ENCODE results near the gene AURKA.
A peak's percentile ranks its signal among the peaks of the same experiment; 100 is the strongest.

The AURKA gene

GRCh38 chr20:56389807-56390206, 2.2 kb downstream of the AURKA start:
- DNase-seq, result no peak

GRCh38 chr20:56388882-56389281, 3.1 kb downstream of the AURKA start:
- no peak for DNase-seq

DNA sequence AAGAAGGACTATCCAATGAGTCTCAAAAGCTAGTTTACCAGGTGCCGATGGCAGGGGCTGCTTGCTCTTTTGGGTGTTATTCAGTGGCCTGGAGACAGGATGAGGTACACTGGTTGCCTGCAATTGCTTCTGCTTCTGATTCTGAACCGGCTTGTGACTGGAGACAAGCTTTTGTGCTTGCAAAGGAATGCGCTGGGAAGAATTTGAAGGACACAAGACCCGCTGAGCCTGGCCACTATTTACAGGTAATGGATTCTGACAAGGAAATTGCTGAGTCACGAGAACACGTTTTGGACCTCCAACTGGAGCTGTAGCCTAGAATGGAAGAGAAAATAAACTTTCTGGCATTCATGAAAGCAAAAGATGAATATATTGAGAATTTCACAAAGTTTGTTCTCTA, 5.8 kb downstream of the AURKA start:
- DNase-seq, result no peak

DNA sequence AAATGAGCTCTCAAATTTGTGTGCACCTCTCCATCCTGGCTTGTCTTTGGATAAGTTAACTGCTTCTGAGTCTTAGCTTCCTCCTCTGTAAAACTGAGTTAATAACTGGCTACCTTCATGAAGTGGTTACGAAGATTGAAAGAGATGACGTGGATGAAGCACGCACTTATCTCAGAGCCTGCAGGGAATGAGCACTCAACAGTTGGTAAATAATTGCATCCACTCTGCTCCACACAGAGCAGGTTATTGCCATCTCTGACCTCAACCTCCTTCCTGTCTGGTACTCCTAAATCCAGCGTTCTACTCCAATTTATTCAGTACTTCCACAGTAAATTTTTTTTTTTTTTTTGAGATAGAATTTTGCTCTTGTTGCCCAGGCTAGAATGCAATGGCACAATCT, 6.9 kb downstream of the AURKA start:
- DNase-seq, result no peak

GRCh38 chr20:56383334-56383733, 8.7 kb downstream of the AURKA start:
- no peak for DNase-seq

- no peak for DNase-seq
Observed at GRCh38 chr20:56382696-56383095, 9.3 kb downstream of the AURKA start.

DNA sequence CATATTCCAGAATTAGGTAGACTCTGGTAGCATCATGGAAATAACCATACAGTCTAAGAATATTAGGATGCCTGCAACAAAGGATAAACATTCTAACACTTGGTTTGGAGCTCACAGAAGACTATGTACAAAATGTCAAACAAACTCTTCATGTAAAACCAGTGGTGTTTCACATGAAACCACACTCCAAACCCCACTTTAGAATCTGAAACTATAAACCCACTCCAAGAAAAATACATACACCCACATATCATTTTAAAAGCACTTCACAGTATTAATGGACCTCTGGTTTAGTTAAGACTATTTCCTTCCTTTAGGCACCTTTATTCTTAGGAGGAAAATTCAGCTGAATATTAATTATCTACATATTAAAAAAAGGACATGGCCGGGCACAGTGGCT, 10.5 kb downstream of the AURKA start:
- no peak for DNase-seq

DNA sequence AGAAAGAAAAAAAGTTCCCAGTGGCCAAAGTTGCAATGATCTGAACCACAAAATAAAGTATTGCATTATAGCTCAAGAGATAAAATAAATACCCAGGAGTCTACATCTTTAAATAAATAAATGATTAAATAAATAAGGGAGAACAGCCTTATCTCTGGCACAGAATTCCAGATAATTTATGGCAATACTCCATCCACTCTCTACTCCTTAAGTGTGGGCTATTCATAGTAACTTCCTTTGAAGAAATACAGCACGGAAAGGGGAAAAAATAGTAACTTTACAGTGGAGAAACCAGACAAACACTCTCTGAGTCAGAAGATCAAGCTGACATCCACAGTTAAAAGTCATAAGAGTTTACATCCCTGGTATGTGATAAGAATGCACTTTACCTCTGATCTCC, 11.6 kb downstream of the AURKA start:
- no peak for DNase-seq

- DNase-seq, result no peak
Observed at GRCh38 chr20:56378386-56378785, 13.6 kb downstream of the AURKA start.

DNA sequence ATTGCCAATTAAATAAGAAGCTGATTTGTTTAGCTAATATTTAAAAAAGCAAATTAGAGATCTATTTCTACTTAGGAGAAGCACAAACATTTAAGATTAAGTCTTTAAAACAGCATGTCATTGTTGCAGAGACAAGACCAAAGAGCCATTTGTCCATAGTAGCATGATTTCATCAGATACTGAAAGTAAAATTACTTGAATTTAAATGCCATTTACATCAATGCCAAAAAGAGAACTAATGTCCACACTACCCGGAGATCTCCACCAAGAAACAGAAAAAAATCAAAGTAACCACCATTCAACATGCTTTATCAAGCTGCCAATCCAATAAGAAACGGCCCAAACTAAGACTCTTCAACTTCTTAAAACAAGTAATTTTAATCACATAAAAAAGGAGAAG, 15.7 kb downstream of the AURKA start:
- DNase-seq, result no peak

DNA sequence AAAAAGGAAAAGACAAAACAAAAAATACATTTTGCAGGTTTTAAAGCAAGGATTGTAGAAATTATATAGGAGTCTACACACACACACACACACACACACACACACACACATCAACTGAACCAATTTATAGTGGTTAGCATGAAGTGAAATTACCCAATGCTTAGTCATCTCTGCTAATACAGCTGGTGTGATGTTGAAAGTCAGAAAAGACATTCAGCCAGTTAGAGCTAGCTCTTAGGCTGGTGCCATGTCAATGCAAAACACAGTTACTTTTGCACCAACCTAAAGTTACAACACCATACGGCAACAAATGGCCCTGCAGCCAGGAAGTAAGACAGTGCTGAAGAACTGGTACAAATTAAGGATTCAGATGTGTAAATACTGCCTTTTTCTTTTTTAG, 18.1 kb downstream of the AURKA start:
- no peak for DNase-seq

DNA sequence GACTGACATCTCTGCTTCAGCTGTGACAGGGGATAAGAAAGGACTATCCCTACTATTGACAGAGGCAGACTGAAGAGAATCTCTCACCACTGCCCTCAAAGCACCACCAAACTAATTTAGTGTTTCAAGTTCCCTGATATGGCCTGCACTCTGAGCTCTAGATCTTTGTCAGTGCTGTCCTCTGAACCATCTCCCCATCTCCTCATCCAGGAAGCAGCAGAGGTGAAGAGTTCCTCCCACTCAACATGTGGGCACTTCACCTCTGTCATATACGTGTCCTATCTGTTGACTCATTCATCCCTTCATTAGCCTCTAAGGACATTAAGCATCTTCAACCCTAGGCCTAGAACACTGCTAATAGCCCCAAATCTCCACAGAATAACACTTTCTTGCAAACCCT, 19.2 kb downstream of the AURKA start:
- DNase-seq, result no peak

- no peak for DNase-seq
Observed at GRCh38 chr20:56371977-56372376, 20.0 kb downstream of the AURKA start.

DNA sequence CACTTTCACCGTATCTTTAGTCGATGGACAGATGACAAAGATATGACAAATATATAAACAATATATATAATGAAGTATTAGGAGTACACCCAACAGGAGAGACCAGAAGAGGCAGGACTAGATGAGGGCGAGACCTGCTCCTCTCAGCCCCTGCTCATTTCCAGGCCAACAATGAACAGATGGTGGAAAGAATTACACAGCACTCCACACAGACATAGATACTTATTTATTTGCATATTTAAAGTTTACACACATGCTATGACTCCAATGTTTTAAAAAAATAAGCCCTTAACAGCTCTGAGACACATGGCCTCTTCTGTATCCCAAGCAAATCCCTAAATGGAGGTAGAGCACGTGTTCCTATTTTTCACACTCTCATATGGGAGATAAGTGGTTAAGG, 22.8 kb downstream of the AURKA start:
- DNase-seq, result no peak

DNA sequence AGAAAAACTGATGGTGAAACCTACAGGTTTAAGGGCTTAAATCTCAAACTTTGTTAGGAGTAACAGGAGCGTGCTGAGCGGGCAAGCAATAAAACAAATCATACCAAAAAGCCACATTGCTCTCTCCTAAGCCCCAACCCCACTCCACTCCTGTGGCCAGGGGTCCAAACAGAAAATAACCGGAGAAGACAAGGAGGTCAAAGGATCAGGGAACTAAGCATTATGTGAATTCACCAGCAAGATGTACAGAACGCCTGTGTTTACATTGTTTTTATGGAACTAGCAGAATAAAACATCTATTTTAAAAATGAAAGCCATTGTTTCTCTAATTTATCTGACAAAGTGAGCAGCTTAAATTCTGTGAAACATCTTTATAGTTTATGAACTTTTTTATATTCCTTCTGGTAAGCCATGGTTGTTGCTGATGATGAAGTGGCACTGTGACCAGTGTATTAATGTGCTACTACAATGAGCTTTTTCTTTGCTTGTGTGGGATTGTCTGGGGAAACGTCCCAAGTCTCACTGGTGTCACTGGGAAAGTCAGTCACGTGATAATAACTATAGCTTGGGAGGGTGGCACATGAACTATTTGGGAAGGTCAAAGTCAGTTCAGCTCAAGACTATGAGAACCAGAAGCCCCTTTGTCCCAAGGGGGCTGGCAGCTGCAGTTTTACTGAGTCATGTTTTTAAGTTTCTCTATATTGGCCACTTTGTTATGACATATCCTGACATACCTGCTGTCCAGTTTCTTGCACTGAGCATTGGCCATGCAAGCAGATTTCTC, 23.5 kb downstream of the AURKA start:
- DNase-seq, result no peak

- DNase-seq, result no peak
Observed at GRCh38 chr20:56363491-56363890, 28.5 kb downstream of the AURKA start.

- no peak for DNase-seq
Observed at GRCh38 chr20:56362833-56363413, 29.1 kb downstream of the AURKA start.

- no peak for DNase-seq
Observed at GRCh38 chr20:56361900-56362299, 30.1 kb downstream of the AURKA start.

DNA sequence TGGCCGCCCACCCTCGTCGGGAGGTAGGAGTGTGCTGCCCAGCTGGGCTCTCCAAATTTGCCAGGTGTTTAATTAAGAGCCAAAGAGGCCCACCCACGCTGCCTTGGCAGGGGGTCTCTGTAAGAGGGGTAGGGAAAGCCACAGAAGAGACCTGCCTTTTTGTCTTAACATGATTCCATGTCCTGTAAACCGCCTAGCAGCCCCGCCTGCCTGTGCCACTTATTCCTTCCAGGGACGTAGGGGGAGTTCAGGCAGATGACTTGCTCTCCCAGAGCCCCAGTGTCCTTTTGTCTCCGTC, 31.2 kb downstream of the AURKA start:
- no peak for DNase-seq

DNA sequence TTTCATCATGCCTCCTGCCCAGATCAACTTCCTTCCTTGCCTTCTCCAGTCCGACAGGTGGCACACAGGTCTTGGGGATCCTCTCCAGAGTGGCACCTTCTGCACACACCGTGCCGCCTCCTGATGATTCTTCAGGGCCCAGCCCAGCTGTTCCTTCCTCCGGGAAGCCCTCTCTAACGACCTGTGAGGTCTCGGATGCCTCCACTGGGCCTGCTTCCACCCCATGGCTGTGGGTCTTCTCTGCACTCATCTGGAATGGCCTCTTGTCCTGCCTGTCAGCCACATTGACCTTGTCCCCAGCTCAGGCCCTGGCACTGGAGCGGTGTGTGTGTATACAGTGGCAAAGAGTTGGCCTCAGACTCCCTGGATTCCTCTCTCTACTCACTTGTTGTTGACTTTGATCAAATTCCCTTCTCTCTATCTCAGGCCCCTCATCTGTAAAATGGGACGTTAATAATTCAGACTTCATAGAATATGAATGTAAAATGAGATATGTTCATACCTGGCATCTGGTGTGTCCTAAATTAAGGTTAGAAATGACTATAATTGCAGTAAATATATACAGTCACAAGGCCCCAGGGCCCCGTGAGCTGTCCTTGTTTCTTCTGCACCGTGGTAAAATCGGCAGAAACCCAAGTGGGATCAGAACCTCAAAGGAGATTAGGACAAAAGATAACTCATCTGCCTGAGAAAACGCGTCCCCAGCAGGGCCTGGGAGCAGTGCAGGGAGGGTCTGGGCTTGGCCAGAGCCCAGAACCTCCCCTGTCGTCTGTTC, 31.7 kb downstream of the AURKA start:
- no peak for DNase-seq

DNA sequence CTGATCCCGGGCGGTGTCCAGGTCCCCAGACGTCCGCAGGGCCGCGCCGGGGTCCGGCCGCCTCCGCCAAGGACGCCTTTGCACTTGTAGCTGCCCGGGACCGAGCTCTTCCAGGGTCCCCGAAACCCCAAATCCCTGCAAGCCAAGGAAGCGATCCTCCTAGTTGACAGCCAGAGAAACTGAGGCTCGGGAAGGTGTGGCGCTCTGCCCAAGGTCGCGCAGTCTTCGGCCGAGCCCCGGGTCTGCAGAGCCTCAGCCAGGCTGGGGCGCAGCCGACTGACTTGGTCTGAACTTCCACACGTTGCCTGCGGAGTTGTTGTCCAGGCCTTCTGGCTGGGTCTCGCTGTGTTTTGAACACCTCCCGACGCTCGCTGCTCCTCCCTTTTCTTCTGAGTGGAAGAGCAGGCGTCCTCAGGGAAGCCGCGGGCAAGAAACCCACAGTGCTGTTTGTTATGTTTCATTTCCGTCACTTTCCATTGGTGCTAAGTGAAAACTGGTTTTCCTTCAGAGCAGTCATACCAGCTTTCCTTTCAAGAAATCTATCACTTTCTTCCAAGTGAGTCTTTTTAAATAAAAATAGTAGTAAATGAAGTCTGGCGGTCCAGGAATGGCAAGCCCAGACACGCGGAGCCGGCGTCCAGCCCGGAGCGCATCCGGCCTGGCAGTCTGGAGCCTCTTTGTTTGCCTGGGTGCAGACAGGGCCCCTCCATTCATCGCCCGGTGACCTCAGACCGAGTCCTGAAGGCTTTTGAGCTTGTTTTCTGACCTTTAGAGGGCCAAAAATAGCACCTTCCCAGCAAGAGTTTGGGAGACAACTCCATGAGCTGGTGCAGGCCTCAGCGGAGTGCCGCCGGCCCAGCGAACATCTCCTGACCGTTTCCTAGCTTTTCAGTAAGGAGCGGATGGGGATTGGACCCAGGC, 32.5 kb downstream of the AURKA start:
- peak; percentile 74 for DNase-seq

DNA sequence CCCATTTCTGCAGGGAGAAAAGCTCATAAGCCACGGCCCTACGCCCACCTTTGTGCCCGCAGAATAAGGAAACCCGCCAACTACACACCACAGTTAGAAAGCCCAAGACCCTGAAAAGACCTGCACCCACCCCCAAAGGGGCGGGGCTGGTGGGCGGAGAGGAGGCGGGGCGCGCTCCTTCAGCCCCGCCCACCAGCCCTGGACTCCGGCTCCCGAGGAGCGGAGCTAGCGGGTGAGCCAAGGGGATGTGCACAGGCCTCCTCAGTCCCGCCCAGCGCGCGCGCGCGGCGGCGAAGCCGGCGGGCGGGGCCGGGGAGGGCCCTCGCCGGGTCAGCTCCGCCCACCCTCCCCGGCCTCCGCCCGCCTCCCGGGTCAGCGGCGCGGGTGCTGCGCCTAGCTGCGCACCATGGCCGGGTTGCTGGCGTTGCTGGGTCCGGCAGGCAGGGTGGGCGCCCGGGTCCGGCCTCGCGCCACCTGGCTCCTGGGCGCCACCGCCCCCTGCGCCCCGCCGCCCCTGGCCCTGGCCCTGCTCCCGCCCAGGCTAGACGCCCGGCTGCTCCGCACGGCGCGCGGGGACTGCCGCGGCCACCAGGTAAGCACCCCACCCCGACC, 33.3 kb downstream of the AURKA start, which contains the start of gene FAM210B:
Gene FAM210B, plus strand, starts transcription at position 375 of the 612 bp plus-strand sequence. Its CDS starts 32 bp downstream, at position 407.
- peak; percentile 92 for DNase-seq

- no peak for DNase-seq
Observed at GRCh38 chr20:56358070-56358469, 33.9 kb downstream of the AURKA start.

Measured in right hindlimb (tissue), 1 donor.